Kidney (tissue), 14 donors: ENCODE measurements around the gene ZBTB26. TPM values are rescaled to one million over a fixed set of nuclear protein-coding genes. Genes with fewer than 3 reads are reported as not detected.
A peak's percentile ranks its signal among the peaks of the same experiment; 100 is the strongest.

ENCODE experiments used
- DNase-seq, 5 donors: peaks; one replicate each; pipeline ENCODE4 v3.0.0-alpha.2; 2013 to 2020
- FAIRE-seq: peaks from 2 replicates; lab custom pipeline; 2012; peaks lifted over from hg19 to GRCh38; lab: Jason Lieb, UNC
- H3K27ac ChIP-seq, 2 donors: one replicate each; pipeline ENCODE4 v1.7.0; 2013; ENCODE audit warnings: low read depth in 2 of 2, low read length in 2 of 2, inconsistent platforms in 1 of 2
- H3K27me3 ChIP-seq: one replicate; pipeline ENCODE4 v1.7.1; 2013; ENCODE audit warnings: low read length, inconsistent platforms; ENCODE audit not compliant: control insufficient read depth, insufficient read depth
- H3K36me3 ChIP-seq, 3 donors: one replicate each; pipeline versions ENCODE4 v1.7.0 to v1.7.1; 2013; ENCODE audit warnings: low read length in 3 of 3, control low read depth in 1 of 3, inconsistent platforms in 1 of 3; ENCODE audit not compliant: insufficient read depth in 3 of 3, control insufficient read depth in 2 of 3
- H3K4me1 ChIP-seq, 3 donors: one replicate each; pipeline versions ENCODE4 v1.7.0 to v1.7.1; 2013; ENCODE audit warnings: low read length in 3 of 3, inconsistent platforms in 1 of 3, low read depth in 1 of 3; ENCODE audit not compliant: control insufficient read depth in 2 of 3, insufficient read depth in 2 of 3
- H3K4me3 ChIP-seq, 3 donors: one replicate each; pipeline versions ENCODE4 v1.7.0 to v1.8.1; 2013; ENCODE audit warnings: low read length in 3 of 3, control low read depth in 1 of 3, inconsistent platforms in 1 of 3
- H3K9ac ChIP-seq, 3 donors: one replicate each; pipeline versions ENCODE4 v1.7.0 to v1.7.1; 2013; ENCODE audit warnings: low read length in 3 of 3, control low read depth in 1 of 3, inconsistent platforms in 1 of 3
- H3K9me3 ChIP-seq, 3 donors: one replicate each; pipeline versions ENCODE4 v1.7.0 to v1.7.1; 2013; ENCODE audit warnings: low read length in 3 of 3, control low read depth in 1 of 3, inconsistent platforms in 1 of 3; ENCODE audit not compliant: control insufficient read depth in 2 of 3, insufficient read depth in 1 of 3
- CTCF ChIP-seq: IDR thresholded peaks from 3 replicates; pipeline ENCODE4 v1.5.1; 2012; ENCODE audit warnings: mild to moderate bottlenecking, moderate library complexity, borderline replicate concordance; ENCODE audit not compliant: insufficient read depth; ENCODE audit errors: extremely low read depth
- intact Hi-C: fragments of 100-400 bp; cut with DNase I; formaldehyde crosslinking; loops from one replicate; pipeline ENCODE4 v1.11.1; 2022
- polyA plus RNA-seq: library from polyadenylated mRNA; stranded (reverse); fragments of 350-450 nt; fragmentation: Illumina TruSeq; extraction: RNeasy Lipid Tissue Mini Kit (QIAGEN cat#74804); gene quantifications from one replicate; pipeline ENCODE4 v1.2.3, GENCODE V29; 2014; ENCODE audit warnings: low read depth, low replicate concordance; ENCODE audit not compliant: insufficient read depth
- total RNA-seq: library from RNA; stranded (reverse); fragmentation: NEBNext Ultra II Directional; extraction: Animal tissue kit (Norgen Biotek cat#: 25700); gene quantifications from one replicate; pipeline ENCODE4 v1.2.1, GENCODE V29; 2021
- donor health status: control.
- donor health status: control.
- donor health status: control.
- donor health status: control.
- donor health status: control.
- donor health status: DM: yes; HTN: yes; CAD: no.
- donor health status: Normal renal cell carcinoma (clear cell type).

Gene ZBTB26
- total and polyA plus RNA-seq, 2 donors from 2014 or later, result 3.4 to 8.2 TPM

DNA sequence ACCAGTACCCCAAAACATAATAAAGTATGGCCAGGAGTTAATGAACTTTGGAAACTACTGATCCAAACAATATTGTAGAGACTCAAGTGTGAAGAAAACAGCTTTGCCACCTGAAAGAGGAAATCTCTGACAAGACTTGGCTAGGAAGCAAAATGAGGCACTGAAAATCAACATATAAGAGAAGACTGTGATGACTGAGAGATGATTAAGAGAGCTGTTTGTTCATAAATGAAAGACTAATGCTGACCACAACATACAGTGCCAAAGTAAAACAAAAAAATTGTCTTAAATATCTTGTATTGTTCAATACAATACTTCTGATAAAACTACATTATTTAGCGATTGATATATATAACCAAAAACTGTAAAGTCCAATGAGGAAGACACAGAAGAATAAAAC, 33.3 kb downstream of the ZBTB26 start:
- H3K4me3 ChIP-seq, result no peak overlapping the region
- TF ChIP-seq CTCF, result no peak
- no peaks in the 10 kb centered on the region for H3K36me3 ChIP-seq
- H3K27ac ChIP-seq, result no peak overlapping the region
- no peaks in the 10 kb centered on the region for H3K27me3 ChIP-seq
- H3K9me3 ChIP-seq, result no peaks in the 10 kb centered on the region
- no peak overlapping the region for H3K9ac ChIP-seq
- FAIRE-seq, result no peak
- peak in 1 of 5 donors; percentile 1 for DNase-seq
- H3K4me1 ChIP-seq, result peaks cover 0 to 10% (median 0%) of the 10 kb centered on the region in 3 donors
- intact Hi-C loops, result no loop called here

GRCh38 chr9:122888480-122888879, 42.8 kb downstream of the ZBTB26 start:
- Histone ChIP-seq H3K27me3 (no peaks in the 10 kb centered on the region), H3K9ac (no peak overlapping the region), H3K4me1 (no peaks in the 10 kb centered on the region), H3K36me3 (peaks cover 10 to 24% (median 16%) of the 10 kb centered on the region in 3 donors), H3K9me3 (no peaks in the 10 kb centered on the region), H3K4me3 (no peak overlapping the region), H3K27ac (no peak overlapping the region)
- no peak for TF ChIP-seq CTCF
- no peak for FAIRE-seq
- no peak for DNase-seq
- intact Hi-C loops, result no loop called here

DNA sequence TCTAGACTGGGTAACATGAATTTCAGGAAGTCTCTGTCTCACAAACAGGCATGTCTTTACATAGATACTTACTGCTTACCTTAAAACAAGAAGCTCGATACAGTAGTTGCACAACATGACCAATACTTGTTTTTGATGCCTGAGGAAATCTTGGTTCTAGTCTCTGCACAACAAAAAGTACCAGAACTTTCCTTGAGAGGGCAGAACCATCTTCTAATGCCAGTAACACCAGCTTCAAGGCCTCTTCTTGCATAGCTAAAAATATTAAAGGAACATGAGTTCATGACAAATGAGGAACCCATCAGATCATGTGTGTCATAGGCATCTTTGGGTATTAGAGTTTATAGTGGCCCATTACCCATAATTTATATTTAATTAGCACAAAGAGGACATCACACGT, 48.2 kb downstream of the ZBTB26 start:
- Histone ChIP-seq H3K9me3 (no peaks in the 10 kb centered on the region), H3K36me3 (peaks cover 10 to 43% (median 21%) of the 10 kb centered on the region in 3 donors), H3K4me1 (no peaks in the 10 kb centered on the region), H3K4me3 (no peak overlapping the region), H3K27me3 (no peaks in the 10 kb centered on the region), H3K9ac (no peak overlapping the region), H3K27ac (no peak overlapping the region)
- intact Hi-C loops, result no loop called here
- no peak for DNase-seq
- no peak for TF ChIP-seq CTCF
- FAIRE-seq, result no peak

DNA sequence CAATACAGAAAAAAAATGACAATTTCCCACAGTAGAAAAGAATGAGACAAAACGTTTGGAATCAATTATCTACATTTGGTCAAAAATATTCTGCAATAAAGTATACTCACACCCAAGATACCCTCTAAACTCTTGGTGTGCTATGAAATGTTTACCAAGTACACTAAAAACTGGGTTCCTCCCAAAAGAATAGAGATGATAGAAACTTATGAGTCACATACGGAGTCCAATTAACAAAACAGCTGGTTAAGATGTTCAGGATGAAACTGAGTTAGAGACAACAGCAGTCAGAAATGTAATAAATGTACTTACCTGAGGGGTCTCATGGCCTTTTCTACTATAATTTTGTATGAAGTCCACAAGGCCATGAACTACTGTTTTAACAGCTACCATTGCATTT, 51.9 kb downstream of the ZBTB26 start:
- Histone ChIP-seq H3K4me1 (no peaks in the 10 kb centered on the region), H3K9me3 (no peaks in the 10 kb centered on the region), H3K27me3 (no peaks in the 10 kb centered on the region), H3K36me3 (peaks cover 14 to 62% (median 37%) of the 10 kb centered on the region in 3 donors), H3K4me3 (no peak overlapping the region), H3K9ac (no peak overlapping the region), H3K27ac (no peak overlapping the region)
- no peak for TF ChIP-seq CTCF
- intact Hi-C loops, result no loop called here
- no peak for DNase-seq
- no peak for FAIRE-seq
